GM23248 (cell line): ENCODE measurements around the gene ATAD3A.

Experiments
- EZH2 ChIP-seq: fragments of 200-600 bp; sonication (generic); IDR thresholded peaks from 2 replicates; pipeline ENCODE4 v1.6.1; 2018; ENCODE audit warnings: antibody characterized with exemption, mild to moderate bottlenecking; ENCODE audit not compliant: insufficient read depth, poor library complexity, severe bottlenecking
- EZH2phosphoT487 ChIP-seq: fragments of 200-600 bp; sonication (generic); IDR thresholded peaks from 2 replicates; pipeline ENCODE4 v1.6.1; 2018; ENCODE audit warnings: antibody characterized with exemption, moderate library complexity, mild to moderate bottlenecking, low read depth; ENCODE audit not compliant: insufficient read depth

DNA sequence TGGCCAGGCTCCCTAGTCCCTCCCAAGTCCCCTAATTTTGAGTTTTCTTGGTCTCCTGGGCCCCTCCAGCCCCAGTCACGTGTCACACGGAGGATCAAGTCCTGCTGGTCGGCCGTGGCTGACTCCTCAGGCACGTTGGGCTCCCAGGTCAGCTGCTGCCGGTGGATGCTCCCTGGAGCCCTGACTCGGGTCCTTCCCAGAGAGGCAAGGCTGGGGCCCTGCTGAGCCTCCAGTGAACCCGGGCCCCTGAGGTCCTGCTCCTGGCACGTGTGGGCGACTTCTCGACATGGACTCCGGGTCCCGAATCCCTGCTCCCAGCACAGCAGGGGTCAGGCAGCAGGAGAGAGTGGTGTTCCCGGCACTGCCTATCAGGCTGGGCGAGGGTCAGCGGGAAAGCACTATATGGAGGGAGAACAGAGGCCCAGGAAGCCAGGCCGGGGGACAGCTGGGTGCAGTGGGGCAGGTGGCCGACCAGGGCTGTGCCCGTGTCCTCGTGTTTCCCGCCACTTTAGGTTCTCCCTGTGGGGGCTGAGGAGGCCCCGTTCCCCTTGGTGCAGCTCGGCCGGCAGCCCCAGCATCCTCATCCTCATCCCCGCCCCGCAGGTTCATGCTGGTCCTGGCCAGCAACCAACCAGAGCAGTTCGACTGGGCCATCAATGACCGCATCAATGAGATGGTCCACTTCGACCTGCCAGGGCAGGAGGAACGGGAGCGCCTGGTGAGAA lies 15.3 kb downstream of the ATAD3A start:
- TF ChIP-seq EZH2phosphoT487, result no peak
- no peak for TF ChIP-seq EZH2
